Kidney epithelial cell (primary cell): ENCODE measurements around the gene HES6. TPM values are rescaled to one million over a fixed set of nuclear protein-coding genes. Genes with fewer than 3 reads are reported as not detected.

ENCODE experiments used
- DNase-seq: peaks from one replicate; pipeline ENCODE4 v3.0.0-alpha.2; 2010; ENCODE audit warnings: low read depth
- H3K27me3 ChIP-seq: 2 replicates; pipeline ENCODE4 v1.6.0; 2011; ENCODE audit warnings: low read length; ENCODE audit not compliant: control insufficient read depth, insufficient read depth
- H3K36me3 ChIP-seq: 2 replicates; pipeline ENCODE4 v1.5.1; 2011; ENCODE audit warnings: low read length; ENCODE audit not compliant: control insufficient read depth, insufficient read depth
- H3K4me3 ChIP-seq: 2 replicates; pipeline ENCODE4 v1.5.1; 2011; ENCODE audit warnings: low read depth, mild to moderate bottlenecking, control low read depth, low read length
- CTCF ChIP-seq: IDR thresholded peaks from 2 replicates; pipeline ENCODE4 v1.5.1; 2011; ENCODE audit warnings: mild to moderate bottlenecking, moderate library complexity, low read length, control low read depth, inconsistent platforms; ENCODE audit not compliant: insufficient read depth, poor library complexity, severe bottlenecking
- total RNA-seq: library from RNA; depleted of rRNA; stranded (reverse); fragments of >200 nt; gene quantifications from 2 replicates; pipeline ENCODE4 v1.2.3, GENCODE V29; 2015

HES6 gene
- total RNA-seq, 1 donor from 2014 or later, result 50.1 TPM

GRCh38 chr2:238225911-238226697 is 13.7 kb downstream of the HES6 start:
- Histone ChIP-seq H3K36me3 (no peaks in the 10 kb centered on the region), H3K4me3 (no peak overlapping the region), H3K27me3 (peaks cover 12% of the 10 kb centered on the region)
- TF ChIP-seq CTCF, result no peak
- DNase-seq, result no peak

GRCh38 chr2:238225121-238225520 is 14.7 kb downstream of the HES6 start:
- Histone ChIP-seq H3K36me3 (no peaks in the 10 kb centered on the region), H3K27me3 (peaks cover 11% of the 10 kb centered on the region), H3K4me3 (no peak overlapping the region)
- DNase-seq, result no peak
- no peak for TF ChIP-seq CTCF

GRCh38 chr2:238224356-238225035 is 15.3 kb downstream of the HES6 start:
- no peak for DNase-seq
- no peak for TF ChIP-seq CTCF
- no peaks in the 10 kb centered on the region for H3K36me3 ChIP-seq
- H3K4me3 ChIP-seq, result no peak overlapping the region
- peaks cover 11% of the 10 kb centered on the region for H3K27me3 ChIP-seq

GRCh38 chr2:238220892-238221521 is 18.8 kb downstream of the HES6 start:
- Histone ChIP-seq H3K4me3 (no peak overlapping the region), H3K36me3 (no peaks in the 10 kb centered on the region), H3K27me3 (peaks cover 11% of the 10 kb centered on the region)
- no peak for DNase-seq
- no peak for TF ChIP-seq CTCF

- no peak for TF ChIP-seq CTCF
- Histone ChIP-seq H3K36me3 (no peaks in the 10 kb centered on the region), H3K27me3 (peaks cover 11% of the 10 kb centered on the region), H3K4me3 (no peak overlapping the region)
- DNase-seq, result no peak
Measured at GRCh38 chr2:238220274-238220891, 19.5 kb downstream of the HES6 start.
